Stimulated activated CD4-positive, alpha-beta T cell treated with anti-CD3 and anti-CD28 coated beads, Interleukin-1b, Interleukin-23, amount 100 ng/mL, for 4 hours (primary cell): ENCODE measurements around the gene CAMK2B.

Experiments used
- DNase-seq, 2 donors: peaks; one replicate each; pipeline ENCODE4 v3.0.0-alpha.2; 2020; ENCODE audit warnings: low read depth in 2 of 2

Gene CAMK2B

DNA sequence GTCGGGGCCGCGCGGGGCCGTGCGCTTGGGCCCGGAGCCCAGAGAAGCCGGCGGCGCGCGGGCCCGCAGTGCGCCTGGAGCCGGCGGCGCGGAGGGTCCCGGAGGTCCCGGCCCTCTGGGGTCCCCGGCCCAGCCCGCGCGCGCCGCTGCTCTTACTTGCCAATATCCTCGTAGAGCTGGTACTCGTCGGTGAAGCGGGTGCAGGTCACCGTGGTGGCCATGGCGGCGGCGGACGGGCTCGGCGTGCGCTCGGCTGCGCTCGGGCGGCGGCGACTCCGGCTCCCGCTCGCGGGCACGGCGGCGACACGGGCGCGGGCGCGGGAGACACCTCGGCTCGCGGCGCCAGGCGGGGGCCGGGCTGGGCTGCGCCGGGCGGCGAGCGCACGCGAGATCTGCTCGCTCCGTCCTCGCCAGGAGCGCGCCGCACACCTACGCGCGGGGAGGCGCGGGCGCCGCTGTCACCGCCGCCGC is at the start of gene CAMK2B:
Gene CAMK2B (minus strand): TSS at position 394 of the 471 bp plus-strand sequence. CDS start 173 bp downstream, at position 221.
- DNase-seq = no peak

DNA sequence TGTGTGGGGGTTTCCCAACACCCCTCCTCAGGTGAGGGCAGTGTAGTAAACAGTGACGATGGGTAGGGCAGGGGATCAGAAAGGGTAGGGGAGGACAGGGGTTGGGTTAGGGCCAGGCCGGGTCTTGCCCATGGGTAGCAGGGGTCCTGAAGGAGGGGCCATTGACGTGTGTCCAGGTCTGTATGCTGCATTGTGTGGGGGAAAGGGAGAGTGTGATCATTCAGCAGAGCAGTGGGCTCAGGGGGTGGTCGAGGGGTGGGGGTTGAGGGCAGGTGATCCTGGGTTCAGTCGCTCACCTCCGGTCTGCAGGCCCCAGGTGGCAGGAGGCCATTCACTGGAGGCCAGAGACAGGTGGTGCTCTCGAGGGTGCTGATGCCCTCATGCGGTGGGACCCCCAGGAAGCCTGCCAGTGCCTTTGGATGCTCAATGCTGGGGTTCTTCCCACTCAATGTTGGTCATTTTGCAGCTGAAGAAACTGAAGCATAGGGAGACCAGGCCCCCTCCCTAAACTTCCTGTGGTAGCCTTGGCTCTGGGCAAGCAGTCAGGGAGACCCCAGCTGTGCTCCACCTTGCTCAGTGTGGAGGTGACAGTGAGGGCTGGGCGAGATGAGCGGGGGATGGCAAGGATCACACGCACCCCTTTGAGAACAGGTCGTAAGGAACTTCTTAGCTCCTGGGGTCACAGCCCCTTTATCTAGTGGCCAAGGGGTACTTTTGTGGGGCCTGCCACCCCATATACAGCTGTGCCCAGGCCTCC is 48.8 kb upstream of the CAMK2B start:
- no peak for DNase-seq

DNA sequence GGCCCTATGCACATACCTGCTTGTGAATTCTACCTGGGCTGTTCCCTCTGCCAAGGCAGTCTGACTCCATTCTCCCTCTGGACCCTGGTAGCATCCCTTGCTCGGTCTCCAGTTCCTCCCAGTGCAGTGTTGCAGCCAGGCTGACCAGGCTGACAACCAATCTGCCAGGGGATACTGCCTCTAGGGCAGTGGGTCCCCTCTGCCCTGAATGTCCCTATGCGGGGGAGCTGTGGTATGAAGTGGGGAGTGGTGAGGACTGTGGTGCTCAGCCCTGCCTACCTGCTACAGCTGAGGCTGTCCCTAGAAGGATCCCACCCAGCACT is 48.0 kb upstream of the CAMK2B start:
- DNase-seq = no peak

DNA sequence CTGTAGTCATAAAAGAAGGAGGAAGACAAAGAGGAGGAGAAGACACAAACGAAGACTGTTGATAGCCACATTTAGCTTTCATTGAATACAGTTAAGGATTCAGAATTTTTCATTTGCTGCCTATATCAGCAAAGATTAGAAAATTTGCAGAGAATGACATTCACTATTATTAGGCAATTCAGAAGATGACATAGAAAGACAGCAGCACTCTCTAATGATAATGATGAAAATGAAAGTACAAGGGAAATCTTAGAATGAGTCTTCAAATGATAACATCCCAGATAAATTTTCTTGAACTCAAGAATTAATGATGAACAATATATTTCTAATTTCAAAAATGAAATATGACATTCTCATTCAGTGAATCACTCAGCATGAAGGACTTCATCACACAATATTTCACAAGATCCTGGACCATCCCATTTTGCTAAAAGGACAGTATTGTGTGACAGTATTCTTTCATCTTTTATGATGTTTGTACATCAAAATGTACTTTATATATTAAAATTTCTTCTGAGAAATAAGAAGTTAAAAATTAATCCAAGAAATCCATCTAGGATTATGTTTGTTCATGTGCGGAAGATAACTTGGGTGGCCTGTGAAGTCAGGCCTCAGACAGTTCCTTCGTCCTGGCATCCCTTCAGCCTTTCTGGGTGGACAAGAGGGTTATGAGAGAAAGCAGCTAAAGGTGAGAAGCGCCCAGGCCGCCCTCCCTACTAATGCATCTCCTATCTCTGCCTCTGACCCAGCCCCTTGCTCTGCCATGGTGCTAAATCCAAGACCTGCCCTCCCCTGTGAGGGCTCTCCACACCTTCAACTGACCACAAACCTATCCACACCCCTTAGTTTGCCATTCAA is 47.4 kb upstream of the CAMK2B start:
- DNase-seq = no peak

DNA sequence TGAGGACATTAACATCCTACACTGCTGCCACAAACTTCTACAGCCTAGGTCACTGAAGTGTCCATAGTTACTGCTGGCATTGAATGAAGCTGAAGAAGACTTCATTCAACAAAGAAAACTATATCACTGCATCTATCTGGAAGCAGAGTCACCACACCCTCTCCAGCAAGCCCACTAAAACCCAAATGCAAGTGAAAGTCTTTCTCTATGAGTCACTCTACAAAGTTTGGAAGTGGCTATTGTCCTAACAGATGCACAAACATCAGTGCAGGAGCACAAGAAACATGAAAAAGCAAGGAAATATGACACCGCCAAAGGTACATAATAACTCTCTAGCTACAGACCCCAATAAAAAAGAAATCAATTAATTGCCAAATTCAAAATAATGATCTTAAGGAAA is 43.5 kb upstream of the CAMK2B start:
- no peak for DNase-seq

DNA sequence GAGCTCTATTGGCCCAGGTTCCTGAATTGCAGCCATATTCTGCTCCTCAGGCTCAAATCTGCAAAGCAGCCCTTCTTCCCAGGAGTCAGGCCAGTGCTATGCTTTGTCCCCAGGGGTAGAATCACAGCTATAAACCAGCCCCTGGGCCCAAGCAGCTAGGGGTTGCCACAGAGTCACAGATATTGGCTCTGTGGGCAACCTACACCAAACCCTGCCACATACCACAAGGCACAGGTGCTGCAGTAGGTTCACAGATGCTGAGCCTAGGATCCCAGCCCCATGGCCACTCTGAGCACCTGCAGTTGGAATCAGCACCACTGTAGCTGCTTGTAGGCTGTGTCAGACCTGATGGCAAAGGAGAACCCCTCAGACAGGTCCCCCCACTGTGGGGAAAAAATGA is 43.1 kb upstream of the CAMK2B start:
- DNase-seq = no peak

DNA sequence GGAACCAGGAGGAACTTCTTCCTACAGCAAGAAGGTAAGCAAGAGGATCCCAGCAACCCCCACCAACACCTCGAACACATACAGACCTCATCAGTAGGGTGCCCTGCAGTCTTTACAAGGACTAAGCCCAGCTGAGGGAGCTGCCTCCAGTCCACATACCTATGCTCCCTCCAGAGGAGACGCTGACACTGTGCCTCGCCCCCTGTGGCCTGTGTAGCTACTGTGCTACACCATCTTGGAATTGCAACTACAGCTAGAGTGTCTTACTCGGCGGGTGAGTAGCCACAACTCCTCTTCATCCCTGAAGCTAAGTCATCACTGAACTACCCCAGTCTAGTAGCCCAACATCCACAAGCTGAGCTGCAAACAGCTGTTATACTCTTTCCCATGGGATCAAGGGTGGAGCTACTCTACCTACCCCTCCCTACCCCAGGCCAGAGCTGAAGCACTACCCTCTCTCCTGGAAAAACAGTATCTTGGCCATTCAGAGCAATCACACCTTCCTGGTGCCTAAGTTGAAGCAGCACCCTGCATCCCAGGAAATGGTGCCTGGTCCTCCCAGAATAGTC is 42.2 kb upstream of the CAMK2B start:
- no peak for DNase-seq

DNA sequence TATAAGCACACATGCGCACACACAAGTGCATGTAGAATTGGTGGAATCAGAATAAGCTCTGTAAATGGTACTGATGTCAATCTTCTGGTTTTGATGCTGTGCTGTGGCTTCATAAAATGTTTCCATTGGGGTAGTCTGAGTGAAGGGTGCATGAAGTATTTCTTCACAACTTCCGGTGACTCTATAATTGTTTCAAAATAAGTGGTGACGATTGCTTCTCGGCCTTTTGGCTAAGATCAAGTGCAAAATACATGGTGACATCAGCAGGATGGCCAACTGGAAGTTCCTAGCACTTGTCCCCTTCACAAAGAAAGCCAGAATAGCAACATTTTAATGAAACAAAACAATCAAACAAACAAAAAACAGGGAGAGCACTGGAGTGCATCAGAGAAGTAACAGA is 41.6 kb upstream of the CAMK2B start:
- DNase-seq = no peak

DNA sequence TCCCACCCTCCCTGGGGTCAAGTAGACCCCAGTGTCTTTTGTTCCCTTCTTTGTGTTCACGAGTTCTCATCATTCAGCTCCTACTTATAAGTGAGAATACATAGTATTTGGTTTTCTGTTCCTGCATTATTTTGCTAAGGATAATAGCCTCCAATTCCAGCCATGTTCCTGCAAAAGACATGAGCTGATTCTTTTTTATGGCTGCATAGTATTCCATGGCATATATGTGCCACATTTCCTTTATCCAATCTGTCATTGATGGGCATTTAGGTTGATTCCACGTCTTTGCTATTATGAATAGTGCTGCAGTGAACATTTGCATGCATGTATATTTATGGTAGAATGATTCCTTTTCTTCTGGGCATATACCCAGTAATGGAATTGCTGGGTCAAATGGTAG is 28.3 kb upstream of the CAMK2B start:
- DNase-seq = no peak

DNA sequence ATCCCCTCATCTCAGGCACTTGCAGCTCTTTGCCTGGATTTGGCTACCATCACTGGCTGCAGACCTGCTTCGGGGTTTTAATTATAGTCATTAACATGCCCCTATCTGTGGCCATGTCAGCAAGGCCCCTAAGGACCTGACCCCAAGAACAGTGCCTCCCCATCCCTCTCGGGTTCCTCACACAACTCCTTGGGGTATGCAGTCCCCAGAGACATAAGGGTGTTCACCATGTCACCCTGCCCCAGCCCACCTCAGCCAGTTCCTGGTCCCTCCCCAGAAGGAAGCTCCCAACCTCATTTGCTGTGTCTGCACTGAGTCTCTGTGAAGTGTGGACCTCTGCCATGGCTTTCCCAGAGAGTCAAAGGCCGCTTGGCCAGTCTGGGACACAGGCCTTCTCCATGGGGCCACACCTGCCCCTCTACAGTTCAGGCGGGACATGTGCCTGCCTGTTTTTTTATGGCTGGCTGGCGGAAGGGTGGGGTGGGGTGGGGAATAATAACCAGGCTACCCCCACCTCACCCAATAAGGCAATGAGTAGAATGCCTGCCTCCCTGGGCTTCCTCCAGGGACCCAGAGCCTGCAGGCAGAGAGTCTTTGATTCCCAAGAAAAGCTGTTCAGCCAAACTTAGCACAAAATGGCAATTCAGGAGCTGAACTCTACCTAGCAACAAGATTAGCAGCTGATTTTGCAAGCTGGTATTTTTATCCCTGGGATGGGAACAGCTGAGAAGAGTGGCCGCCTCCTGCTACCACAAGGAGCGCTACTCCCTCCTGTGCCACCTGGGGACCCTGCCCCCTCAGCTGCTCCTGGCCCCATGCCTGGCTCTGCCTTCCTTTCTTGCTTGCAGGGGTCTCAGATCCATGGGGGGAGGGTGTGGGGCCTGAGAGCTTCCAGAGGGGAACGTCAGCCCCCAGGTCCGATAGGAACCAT is 23.7 kb upstream of the CAMK2B start:
- DNase-seq = no peak

DNA sequence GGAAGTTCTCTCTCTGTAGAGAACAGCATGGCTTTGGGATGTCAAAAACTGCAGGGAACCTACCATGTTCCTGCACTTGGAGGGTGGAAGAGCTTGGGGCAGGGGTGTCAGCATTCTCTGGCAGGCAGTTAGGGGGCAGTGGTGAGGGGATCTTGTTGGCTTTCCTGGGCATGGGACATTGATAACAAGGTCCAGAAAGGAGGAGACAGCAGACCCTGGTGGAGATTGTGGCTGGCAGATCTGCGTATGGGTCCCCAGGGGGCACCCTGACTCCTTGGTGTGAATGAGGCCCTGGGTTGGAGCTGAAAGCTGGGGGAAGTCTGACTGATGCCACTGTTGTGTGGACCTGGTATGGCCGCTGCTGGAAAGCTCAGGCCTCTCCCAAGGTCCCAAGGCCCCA is 22.9 kb upstream of the CAMK2B start:
- DNase-seq = no peak

DNA sequence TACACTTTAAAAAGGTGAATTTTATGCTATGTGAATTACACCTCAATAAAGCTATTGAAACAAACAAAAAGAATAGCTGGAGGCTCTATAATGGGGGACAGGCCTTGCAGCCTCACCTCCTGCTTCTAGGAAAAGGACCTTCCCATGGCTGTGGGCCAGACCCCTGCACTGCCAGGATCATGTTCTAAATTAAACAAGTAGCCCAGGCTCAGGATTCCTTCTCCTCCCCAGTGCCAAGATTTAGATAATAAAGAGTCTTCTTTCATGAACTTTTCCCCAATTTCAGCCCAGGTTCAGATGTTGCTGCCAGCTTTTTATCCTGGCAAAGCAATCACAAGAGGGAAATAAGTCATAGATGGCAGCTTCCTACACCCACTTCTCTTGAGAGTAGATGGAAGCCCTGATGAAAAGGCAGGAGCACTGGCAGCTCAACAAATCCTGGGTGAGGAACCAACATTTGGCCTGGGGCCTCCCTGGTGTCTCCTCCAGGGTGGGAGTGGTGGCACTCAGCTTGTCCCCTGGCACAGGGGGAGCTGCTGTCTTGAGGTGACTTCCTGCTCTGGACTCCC is 22.2 kb upstream of the CAMK2B start:
- DNase-seq = no peak

DNA sequence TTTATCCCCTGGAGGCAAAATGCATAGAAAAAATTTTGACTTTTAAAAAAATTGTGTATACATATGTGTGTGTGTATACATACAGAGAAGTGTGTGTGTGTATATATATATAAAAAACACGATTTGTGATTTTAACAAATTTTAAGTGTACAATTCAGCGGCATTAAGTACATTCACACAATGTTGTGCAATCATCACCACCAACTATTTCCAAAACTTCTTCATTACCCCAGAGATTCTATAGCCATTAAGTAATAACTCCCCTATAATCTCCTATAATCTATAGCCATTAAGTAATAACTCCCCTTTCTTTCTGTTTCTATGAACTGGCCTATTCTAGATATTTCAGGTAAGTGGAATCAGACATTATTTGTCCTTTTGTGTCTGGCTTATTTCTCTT is 20.7 kb upstream of the CAMK2B start:
- no peak for DNase-seq

DNA sequence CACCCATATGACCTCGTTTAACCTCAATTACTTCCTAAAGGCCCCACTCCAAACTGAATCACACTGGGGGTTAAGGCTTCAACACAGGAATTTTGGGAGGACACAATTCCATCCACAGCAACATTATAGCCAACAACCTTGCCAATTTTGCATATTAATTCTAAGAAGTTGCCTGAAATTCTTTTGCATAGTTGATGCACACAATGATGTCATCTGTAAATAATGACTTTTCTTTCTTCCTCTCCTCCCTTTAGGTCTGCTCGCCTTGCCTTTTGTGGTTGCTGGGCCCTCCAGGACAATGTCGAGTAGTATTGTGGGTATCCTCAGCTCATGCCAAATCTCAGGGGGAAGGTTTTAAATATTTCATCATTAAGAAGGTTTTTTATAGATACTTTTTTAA is 16.0 kb upstream of the CAMK2B start:
- no peak for DNase-seq

DNA sequence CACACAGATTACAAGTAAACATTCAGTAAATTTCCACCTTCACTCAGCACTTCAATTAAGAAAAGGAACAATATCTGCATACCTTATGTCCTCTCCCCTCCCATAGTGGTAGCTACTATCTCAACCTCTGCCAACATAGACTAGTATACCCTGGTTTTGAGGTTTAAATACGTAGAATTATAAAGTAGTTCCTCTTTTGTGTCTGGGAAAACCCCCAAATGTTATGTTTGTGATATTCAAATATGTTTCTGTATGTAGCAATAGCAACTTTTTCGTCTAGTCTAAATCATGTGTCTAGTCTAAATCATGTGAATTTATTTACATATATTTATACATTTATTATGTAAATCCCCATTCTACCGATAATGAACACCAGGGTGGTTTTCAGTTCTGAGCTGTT is 13.2 kb upstream of the CAMK2B start:
- no peak for DNase-seq

DNA sequence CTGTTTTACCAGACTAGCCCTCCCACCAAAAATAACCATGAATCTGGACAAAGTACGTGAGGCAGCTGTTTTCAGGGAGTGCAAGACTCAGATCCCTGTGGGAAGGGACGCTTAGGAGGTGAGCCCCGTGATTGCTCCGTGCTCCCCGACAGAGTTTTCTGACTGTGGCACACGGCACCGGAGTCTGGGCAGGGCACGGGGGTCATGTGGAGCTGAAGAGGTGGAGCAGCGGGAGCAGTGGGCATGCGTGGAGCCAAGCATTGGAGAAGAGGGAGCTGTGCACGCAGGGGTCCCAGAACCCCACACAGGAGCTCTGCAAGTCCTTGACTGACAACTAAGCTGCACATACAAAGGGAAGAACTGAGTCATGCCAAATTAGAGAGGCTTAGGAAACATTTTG is 11.1 kb upstream of the CAMK2B start:
- DNase-seq = no peak

DNA sequence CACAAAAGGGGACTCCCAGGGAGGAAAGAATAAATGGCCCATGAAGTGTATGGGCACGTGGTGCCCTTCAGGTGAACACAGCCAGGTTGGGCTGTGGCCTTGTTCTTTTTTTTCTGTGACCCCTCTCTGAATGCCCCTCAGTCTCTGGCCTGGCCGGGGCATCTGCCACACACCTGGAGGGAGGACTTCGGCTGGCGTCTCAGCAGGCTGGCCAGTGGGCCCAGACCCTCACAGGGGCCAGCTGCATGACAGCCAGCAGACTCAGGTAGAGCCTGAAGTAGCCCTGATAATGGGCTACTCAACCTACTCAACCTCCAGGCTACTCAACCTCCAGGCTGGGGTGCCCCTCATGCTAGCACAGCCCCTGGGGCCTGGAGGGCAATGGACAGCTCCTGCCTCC is 9.8 kb upstream of the CAMK2B start:
- DNase-seq = no peak

DNA sequence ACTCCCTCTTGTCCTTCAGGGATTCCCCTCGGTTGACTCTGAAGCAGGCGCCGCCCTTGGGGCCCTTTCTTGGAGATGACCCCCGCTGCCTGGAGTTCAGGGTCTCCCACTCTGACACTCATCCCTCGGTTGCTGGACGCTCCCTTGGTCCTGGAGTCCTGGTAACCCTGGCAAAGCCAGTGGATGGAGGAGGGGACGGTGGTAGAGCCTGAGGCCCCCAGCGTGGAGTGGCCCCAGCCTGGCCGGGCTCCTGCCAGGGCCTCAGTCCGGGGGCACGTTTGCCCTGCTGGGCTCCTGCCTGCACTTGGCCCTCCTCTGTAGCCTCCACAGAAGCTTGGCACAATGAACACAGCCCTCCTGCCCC is 9.3 kb upstream of the CAMK2B start:
- DNase-seq = no peak

DNA sequence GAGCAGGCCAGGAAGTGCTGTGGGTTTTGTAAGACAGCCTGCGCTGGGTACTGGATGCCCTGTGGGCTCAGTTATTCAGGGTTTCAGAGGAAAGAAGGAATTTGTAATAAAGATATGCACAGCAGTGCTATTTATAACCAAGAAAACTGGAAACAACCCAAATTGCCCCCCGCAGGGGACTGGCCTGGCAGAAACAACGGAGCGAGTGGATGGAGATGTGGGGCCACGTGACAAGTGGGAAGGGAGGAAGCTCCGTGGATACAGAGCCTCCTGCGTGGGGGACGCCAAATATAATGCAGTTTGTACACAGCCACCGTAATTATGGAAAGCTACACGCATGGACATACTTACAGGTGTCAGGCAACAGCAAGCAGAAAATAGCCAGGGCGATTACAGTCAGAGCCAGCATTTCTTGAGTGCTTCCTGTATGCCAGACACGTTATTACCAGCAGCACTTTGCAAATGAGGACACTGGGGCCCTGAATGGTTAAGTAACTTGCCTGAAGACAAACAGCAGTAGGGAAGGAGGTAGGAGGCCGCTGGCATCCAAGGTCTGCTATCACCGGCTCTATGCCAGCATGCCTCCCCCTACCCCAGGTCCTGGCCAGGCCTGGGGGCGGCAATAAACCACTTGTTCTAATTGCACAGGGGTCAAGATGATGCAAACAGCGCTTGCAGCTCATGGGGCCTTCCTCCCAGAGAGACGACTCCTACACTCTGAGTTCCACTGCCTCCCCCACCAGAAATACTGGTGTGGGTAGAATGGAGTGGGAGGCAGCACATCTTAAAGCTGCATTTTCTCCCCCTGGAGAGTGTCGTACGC is 8.7 kb upstream of the CAMK2B start:
- no peak for DNase-seq

DNA sequence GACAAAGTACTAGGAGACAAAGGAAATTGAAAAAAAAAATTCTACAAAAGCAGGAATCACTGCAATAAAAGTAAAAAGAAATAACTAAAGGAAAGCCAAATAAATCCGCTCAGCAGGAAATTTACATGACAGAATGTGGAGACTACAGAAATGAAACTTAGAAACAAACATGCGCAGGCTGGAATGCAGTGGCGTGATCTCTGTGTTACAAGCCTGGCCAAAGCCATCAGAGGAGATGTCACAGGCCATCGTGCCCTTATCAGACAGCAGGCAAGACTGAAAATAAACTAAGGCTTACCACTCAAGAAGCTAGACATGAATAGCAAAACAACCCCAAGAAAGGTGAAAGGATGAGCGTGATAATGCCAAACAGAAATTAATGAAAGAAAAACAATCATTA is 6.3 kb upstream of the CAMK2B start:
- no peak for DNase-seq

DNA sequence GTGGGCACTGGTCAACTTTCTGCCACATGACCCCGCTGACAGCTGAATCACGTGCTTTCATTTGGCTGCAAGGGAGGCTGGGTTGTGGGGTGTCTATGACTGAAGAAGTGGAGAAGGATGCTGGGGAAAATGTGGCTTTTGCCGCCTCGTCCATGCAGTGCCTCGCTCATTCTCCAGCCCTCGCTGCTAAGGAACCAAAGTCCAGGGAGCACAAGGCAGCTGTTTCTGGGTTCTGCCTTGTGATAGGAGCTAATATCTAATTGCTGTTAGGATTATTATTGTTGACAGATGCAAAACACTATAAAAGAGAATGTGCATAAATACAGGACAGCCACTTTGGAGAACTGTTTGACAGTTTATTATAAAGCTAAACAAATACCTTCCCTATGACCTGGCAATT is 4.9 kb upstream of the CAMK2B start:
- no peak for DNase-seq
